ENCODE data around the gene VANGL1. TPM values are rescaled to one million over a fixed set of nuclear protein-coding genes. Genes with fewer than 3 reads are reported as not detected.

The VANGL1 gene
- total RNA-seq, 1 experiment from 2014 or later: 21.9 TPM

DNA sequence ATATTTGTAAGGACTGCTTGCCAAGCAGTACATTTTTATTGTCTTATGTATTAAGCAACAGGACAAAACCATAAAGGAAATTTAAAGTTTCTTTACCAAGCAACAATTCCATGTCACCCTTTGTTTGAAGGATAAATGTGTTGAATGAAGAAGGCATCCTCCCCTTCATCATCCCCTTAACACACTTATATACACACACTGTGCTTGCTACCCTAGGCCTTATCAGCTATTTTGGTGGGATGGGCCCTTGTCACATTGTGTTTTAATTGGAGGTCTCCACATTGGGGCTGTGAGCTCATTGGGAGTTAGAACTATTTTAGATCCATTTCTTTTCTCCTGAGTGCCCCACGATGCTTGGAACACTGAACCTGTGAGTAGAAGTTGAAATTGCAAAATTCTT is 1.9 kb downstream of the VANGL1 start:
- DNase-seq (ENCODE audit: low spot score): no peak

GRCh38 chr1:115644109-115644508 is 2.3 kb downstream of the VANGL1 start:
- DNase-seq (ENCODE audit: low spot score): no peak

DNA sequence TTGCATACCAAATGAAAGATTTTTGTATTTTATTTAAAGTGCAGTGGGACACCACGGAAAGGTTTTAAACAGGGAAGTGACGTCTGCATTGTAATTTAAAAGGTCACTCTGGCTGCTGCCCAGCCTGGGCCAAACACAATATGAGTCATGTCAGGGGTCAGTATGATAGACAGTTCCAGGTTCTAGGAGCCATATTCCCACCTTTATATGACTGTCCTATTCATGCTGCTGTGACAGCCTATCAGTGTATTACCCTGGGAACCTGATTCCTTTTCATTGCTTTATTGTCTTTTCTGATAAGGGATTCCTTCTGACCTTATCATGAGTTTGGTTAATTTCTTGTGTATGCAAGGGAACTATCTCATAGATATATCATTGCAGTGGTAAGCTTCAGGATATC is 5.3 kb downstream of the VANGL1 start:
- DNase-seq (ENCODE audit: low spot score): no peak

DNA sequence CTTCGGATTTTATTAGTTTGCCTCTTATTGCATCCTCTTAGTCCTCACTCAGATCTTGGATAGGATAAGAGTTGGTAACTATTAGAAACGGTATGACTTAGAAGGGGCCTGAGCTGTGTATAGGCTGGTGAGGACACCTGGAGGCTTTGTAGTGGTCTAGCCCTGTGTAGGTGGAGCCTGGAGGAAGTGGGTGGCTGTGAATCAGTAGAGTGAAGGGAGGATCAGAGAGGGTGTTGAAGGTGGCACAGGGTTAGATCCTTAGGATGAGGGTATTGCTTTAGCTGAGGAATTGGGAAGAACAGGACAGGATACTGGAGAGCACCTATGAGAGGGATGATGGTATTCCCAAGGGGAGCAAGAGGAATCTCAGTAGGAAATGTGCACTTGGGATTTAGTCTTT is 5.7 kb downstream of the VANGL1 start:
- no peak for DNase-seq (ENCODE audit: low spot score)

DNA sequence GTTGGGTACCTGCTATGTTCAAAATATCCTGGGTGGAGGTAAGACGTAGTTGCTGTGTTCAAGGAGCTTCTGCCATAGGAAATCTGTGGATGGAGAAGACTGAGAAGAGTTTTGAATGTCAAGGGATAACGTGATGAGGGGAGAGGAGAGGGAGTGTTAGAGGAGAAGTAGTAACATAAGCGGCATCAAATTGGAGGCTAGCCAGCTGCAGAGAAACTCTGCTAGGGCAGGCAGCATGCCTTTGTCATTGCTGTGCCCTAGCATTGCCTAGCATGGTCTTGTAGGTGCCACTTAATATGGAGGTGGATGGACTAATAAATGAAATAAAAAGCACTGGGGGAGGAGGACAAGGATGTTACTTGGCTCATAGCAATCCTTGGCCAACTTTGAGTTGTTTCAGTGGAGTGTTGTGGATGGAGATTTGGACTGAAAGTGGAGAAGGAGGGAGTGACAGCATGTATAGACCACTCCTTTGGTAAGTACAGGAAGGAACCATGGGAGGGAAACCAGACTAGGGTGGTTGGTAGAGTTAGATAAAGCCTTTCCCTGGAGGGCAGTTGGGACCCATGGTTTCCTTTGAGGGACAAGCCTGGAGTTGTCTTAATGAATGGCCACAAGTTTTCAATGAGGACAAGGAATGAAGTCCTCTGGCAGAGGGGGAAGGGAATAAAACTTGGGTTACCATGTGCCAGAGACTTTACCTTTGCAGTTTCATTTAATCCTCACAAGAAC is 6.3 kb downstream of the VANGL1 start:
- DNase-seq (ENCODE audit: low spot score): no peak

DNA sequence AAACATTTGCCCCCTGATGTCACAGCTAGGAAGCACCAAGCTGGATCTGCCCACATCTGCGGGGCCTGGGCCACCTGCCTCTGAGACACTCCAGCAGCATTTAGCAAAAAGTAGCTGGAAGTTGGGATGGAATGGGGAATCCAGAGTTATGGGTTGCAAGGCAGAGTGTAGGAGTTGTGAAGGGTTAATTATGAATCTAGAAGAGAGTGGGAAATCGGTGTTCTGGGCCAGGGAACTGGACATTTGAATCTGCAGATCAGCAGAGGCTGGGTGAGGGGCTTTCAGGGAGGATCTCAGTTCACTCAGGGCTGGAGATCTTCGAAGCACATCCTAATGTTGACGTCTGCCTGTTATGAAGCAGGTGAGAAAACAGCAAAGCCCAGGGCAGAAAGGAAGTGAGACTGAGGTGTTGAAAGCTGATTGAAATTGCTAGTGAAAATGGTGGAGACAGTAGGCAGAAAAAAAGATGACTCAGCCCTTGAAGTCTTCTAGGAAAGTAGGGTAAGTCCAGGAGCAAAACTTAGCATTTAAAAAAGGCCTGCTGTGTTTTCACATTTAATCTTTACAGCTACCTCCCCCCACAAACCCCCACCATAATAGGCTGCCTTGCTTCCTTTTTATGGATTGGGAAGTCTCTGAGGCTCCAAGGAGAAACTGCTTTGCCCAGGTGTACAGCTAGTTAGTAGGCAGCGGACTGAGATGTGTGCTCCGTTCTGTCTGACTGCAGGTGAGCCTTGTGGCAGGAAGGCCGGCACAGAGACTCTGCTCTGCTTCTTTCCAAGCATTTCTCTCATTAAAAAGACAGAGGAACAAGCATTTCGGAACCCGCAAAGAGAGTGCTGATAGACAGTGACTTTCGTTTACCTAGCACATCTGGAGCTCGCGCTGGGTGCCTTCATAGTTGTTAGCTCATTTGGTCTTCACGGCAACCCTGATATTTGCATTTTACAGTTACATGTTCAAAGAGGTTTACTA is 7.2 kb downstream of the VANGL1 start:
- DNase-seq (ENCODE audit: low spot score): no peak

GRCh38 chr1:115649964-115650363 is 8.2 kb downstream of the VANGL1 start:
- no peak for DNase-seq (ENCODE audit: low spot score)

DNA sequence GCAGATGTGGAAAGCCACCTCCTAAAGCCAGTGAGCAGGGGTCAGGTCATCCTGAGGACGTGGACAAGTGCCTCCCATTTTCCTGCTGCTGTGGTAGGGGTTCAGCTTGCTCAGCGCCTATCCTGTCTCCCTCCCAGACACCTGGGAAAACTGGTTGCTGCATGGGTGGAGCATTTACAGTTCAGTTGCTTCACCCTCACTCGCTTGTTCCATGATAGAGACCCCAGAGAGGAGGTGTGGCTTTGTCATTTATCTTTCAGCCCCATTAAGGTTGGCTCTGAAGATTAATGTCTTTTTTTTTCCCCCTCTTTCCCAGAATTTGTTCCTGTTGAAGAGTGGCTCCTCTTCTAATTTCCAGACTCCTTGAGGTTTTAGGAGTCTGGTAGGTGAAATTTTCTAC is 9.2 kb downstream of the VANGL1 start:
- DNase-seq (ENCODE audit: low spot score): no peak

- no peak for DNase-seq (ENCODE audit: low spot score)
Observed at GRCh38 chr1:115651391-115651790, 9.6 kb downstream of the VANGL1 start.

DNA sequence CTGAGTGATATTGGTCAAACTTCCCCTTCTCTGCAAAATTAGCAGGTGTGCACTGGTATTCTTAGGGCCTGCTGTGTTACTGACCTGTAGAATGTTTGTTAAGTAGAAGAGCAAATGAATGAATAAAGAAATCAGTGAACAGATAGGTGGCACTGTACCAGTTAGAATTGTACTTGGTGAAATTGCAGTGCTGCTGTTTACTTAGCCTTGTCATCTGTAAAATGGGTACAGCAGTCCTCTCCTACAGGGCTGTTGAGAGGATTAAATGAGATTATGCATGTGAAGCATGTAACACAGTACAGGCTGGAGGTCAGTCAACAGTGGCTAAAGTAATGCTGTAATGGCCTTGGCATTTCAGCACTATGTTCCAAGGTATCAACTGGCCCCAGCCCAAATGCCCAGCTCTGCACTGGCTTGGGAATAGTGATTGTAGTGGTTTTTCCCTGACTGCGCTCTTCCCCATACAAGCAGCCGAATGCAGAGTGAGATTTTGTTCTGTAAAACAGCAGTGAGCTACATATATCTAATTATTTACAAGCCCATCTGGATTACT is 10.5 kb downstream of the VANGL1 start:
- DNase-seq (ENCODE audit: low spot score): no peak

- no peak for DNase-seq (ENCODE audit: low spot score)
Observed at GRCh38 chr1:115654125-115654524, 12.4 kb downstream of the VANGL1 start.

- DNase-seq (ENCODE audit: low spot score): peak; percentile 35
Observed at GRCh38 chr1:115654663-115655305, 13.0 kb downstream of the VANGL1 start.

DNA sequence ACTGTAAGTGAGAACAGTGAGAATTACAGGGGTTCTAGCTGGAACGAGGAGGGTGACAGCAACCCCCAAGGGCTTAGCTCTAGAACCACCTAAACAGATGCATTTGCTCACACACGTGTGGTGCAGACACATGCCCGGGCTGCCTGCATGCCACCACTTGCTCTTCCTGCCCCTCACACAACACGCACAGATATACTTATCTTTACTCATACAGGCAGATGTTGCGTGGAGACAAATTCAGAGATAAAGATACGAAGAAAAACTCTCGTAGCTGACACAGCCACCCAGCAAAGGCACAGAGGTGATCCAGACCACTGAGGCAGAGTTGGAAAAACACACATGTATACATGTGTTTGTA is 13.5 kb downstream of the VANGL1 start:
- no peak for DNase-seq (ENCODE audit: low spot score)

DNA sequence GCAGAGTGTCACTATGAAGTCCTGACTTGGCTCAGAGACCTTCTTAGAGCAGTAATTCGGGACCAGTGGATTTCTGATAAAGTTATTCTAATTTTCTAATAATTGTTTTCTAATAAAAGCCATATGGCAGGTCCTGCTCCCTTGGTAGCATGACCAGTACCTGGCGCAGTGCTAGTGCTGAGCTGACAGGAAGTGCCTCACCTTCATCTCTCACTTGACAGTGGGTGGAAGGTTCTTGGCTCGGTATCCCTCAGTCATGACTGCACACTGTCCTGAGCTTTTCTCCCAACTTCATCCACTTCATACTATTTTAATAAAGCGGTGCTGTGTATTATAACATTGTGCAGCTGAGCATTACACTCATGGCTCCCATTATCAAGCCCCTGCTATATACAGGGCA is 14.1 kb downstream of the VANGL1 start:
- no peak for DNase-seq (ENCODE audit: low spot score)

DNA sequence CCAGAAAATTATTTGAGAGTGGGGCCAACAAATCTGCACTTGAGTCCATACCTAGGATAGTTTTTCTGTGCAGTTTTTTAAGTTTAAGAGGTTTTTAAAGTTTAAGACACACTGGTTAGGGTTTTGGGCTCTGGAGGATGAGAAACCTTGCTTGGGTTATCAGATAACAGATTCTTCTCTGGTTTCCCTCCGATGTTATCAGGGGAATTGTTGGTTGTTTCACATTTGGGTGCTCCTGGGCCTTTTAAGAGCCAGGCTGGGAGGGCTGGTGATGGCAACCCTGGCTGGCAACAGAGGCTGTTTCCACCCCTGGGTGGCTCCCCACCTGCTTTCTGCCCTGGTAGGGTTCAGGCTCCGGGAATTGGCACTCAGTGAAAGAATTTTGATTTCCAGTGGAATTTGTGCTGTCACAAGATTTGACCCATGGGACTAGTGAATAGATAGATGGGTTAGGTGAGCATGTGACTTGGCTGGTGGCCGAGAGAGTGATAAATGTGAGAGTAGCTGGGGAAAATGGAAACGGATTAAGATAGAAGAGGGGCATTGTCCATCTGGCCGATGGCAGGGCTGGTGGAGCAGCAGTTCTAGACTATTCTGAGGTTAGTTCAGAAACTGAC is 14.8 kb downstream of the VANGL1 start:
- no peak for DNase-seq (ENCODE audit: low spot score)

DNA sequence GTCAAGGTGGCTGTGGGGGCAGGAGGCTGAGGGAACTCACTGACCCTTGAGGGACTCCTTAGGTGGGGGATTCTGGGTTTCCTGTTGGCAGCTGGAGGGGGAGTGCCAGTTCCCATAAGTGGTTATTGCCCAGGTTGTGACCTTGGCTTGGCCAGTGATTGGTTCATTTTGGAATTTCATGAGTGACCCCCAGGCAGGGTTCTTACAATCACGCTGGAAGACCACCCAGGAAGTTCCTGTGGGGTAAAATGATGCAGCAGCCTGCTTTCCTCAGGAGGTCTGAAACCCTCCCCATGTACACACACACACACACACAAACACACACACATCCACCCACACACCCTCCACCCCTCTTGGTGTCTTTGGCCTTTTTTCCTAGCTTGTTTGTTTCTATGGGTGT is 16.9 kb downstream of the VANGL1 start:
- no peak for DNase-seq (ENCODE audit: low spot score)

GRCh38 chr1:115660151-115660550 is 18.4 kb downstream of the VANGL1 start:
- no peak for DNase-seq (ENCODE audit: low spot score)

- no peak for DNase-seq (ENCODE audit: low spot score)
Observed at GRCh38 chr1:115661157-115661556, 19.4 kb downstream of the VANGL1 start.

DNA sequence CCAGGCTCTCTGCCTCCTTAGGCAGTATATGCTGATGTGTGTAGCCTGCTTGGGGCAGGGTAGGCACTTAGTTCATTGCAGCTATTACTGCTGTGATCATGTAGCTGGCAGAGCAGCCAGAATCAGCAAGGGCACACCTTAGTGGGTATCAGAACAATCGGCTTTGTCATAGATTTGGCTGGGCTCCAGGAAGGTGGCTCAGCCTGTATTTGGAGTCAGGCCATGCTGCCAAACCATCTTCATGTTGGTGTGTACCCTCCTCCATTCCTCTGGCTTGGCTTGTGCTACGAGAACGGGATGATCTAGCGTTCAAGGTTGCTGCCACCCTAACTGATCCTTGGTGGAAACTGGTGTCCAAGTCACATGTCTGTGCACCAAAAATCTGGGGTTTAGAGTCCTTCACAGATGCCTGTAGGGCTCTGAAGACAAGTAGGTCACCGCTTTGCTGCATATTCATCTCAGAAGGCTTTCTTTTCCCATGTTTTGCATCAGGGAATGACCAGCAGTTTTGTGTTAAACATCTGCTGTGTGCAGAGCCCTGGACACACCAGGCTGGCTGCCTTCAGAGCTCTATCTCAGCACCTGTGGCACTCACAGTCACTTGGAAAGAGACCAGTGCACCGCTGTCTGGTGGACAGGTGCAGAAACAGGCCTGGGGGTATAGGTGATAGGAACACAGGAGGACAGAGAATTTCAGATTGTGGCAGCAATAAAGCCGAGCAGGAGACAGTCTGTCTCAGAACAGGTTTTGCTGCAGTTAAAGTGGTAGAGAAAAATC is 23.7 kb downstream of the VANGL1 start:
- DNase-seq (ENCODE audit: low spot score): no peak

DNA sequence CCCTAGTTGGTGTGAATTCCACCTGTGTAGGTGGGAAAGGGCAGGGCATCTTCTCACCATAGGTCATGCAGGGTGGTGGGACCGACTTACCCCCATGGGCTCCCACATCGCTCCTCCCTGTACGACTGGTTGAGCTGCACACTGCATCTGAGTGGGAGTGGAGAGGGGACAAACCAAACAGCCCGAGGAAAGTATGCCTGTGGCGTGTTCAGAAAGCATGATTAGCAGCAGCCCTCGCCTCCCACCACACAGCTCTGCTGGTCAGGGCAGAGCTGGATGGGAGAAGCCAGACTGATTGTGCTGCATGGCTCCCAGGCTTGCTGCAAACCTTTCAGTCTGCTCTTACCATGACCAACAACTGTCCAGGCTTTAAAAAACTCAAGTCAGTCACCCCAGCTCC is 24.4 kb downstream of the VANGL1 start:
- no peak for DNase-seq (ENCODE audit: low spot score)

DNA sequence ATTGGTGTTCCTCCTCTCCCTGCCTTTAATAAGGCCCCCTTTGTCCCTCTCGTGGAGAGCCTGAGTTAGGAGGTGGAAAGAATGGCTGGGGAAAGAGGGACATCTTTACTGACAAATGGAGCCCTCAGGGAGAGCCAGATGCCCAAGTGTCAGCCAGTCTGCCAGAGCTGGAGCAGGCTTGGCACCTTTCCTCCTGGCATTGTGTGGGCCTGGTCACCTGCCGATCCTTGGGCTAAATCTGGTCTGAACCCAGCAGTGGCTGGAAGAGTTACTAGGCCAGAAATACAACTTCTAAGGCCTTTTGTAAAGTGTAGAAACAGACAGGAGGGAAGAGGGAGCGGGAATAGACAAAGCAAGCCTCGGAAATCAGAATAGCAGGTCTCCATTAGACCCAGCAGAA is 24.9 kb downstream of the VANGL1 start:
- no peak for DNase-seq (ENCODE audit: low spot score)
